GM18498 (cell line): ENCODE data around the gene IQCE.

Source experiments
- ATAC-seq: cut with Tn5 transposase; IDR thresholded peaks from one replicate; pipeline ENCODE4 v1.9.1; 2021; ENCODE audit warnings: mild to moderate bottlenecking, moderate library complexity; ENCODE audit not compliant: unreplicated experiment

Gene IQCE

DNA sequence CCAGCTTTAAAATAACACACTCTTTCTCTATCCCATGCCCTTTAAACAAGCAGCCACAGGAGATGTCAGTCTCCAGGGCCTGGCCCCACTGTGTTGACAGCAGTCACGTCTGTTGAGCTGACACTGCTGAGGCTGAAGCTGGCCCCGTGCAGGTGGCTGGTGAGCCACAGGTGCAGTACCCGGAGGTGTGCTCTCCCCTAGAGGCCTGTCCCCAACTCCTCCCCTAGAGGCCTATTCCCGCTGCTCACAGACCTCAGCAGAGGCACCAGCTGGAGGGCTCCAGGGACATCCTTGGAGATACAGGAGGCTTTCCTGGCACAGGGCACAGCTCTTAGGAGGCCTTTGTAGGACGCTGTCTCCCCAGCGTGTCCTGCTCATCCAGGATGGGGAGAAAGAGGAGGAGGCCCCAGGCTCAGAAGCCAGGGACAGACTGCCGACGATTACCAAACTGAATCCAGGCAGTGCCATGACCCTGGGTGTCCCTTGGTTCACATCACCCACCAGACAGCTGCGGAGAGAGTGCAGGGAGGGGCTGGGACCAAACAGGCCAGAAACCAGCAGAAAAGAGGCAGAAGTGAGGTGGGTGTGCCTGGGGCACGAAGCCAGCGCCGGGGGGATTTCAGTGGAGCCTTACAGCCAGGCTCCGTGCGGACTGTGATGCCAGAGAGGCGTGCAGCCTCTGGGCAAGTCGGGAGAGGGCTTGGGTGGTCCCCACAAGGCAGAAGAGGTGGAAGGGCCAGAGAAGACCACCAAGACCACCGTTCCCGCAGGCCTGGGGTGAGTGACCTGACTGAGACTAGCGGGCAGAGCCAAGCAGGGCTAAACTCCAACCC, 54.5 kb downstream of the IQCE start:
- no peak for ATAC-seq

DNA sequence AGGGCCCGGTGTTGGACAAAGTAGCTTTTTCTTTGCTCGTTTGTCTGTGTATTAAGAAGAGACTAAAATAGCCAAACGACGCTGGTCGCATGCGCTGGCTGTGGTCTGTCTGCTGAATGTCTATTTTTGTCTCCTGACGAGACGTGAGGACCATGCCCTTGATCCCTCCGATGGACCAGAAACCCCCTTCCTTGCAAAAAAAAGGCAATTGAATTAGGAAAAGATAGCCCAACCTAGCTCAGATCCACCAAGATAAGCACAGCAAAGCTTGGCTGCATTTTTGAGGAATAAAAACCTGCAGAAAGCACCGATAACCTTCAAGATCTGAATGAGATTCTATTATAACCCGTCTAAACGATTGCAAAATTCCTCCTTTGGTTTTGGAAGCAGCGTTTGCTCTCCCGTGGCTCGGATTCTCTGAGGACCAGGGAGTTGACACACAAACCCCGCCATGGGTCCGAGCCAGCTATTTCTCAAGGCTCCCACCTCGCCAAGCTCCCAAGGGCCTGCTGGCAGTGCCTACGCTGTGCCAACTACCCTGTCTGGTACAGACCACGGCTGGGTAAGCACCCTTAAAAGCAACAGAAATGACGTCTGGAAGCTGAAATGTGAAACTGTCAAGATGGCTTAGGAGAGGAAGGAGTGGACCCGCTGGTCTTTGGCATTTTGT, 55.3 kb downstream of the IQCE start:
- ATAC-seq, result no peak

DNA sequence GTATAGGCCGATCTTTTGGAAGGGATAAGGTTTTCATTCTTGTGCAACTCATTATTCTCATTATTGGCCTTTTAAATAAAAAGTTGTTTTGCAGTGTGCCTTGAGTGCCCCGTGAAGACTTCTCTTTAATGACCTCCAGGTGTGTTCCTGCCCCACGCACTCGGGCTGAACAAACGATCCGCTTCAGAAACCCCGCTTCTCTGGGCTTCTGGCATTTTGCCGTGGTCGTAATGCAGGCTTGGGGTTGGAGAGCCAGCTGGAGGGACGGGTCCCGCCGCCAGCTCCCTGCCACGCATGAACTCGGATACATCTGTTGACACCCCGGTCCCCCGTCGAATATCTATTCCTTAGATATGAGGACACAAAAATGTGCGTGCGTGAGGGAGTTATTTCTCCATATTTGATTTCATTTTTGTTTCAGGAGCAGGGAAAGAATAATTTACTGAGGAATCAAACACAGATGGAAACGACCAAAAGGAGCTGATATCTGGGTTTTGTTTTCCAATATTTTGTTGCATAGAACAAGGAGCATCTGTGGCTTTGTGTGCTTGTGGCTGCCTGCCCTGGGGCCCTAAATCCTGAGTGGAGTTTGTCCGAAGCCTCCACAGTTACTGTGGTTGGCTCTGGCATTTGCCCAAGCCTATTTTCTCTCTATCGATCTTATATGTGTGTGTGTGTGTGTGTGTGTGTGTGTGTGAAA, 56.0 kb downstream of the IQCE start:
- ATAC-seq, result no peak

DNA sequence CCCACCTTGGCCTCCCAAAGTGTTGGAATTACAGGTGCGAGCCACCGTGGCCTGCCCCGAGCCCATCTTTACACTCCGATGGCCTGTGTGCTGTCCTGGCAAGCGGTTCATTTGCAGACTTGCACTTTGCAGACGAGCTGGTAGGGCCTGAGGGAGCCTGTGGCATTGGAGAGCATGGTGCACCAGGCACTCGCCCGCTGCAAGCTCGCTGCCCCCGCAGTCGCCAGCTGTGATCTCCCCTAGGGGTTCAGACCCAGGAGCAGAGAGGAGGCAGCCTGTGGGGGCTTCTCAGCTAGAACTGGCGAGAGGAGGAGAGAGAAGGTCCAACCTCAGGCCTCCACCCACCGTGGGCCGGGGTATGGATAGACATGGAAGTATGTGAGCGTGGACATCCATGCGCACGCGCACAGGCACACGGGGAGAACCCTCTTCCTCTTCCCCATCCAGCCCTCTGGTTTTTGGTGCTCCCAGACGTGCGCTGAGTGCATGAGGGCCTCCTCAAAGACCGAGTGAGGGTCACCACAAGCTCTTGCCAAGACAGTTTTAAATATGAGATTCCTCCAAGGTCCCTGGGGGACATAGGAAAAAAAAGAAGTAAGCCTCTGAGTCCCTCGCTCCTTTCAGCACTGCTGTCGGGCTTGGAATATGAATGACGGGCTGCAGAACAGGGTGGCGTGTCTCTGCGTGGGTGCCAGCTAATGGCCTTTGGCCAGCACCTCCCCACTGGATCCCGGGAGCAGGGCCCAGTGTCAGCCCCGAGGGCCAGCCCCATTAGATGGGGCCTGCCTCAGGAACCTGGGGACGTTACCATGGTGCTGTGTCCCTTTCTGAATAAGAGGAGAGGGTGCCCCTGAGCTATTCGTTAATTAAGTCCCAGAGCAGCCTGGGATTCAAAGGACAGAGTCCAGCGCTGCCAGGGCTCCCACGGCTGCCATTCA, 57.9 kb downstream of the IQCE start:
- ATAC-seq, result no peak

DNA sequence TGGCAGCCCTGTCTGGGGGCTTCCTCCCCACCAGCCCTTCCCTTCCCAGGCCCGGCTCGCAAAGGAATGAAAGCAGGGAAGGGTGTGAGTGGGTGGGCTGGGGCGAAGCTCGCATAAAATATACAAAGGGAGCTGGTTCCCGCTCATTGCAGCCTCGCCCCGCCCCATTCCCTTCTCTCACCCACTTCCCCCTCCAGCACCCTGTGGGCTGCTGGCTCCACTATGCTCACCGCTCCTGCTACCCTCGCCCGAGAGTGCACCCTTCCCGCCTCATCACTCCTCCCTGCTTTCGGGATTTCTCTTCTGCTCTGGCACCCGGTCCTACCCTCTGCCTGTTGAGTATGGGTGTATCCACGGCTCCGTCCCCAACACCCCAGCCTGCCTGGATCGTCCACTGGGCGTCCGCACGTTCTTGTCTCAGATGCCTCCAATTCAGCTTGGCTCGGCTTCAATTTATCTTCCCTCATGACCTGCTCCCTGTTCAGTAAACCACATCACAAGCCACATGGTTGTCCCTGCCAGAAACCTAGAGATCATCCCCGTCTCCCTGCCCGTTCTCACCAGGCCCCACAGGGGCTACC, 58.6 kb downstream of the IQCE start:
- ATAC-seq, result no peak

DNA sequence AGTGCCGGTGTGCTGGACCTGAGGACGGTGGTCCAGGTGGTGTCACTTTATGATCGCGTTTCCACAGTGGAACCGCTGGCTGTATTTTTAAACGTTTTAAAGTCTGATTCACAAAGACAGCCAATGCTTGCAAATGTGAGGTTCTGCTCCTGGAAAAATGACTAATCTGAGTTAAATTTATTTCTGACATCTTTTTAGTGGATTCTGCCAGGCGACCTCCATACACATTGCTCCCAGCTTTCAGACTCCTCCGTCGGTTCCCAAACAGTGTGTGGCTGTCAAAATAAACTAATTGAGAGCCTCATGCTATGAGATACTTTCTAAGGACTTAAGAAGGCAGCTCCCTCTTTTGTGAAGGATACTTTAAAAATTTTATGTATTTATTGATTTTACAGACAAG, 60.3 kb downstream of the IQCE start:
- ATAC-seq, result no peak

DNA sequence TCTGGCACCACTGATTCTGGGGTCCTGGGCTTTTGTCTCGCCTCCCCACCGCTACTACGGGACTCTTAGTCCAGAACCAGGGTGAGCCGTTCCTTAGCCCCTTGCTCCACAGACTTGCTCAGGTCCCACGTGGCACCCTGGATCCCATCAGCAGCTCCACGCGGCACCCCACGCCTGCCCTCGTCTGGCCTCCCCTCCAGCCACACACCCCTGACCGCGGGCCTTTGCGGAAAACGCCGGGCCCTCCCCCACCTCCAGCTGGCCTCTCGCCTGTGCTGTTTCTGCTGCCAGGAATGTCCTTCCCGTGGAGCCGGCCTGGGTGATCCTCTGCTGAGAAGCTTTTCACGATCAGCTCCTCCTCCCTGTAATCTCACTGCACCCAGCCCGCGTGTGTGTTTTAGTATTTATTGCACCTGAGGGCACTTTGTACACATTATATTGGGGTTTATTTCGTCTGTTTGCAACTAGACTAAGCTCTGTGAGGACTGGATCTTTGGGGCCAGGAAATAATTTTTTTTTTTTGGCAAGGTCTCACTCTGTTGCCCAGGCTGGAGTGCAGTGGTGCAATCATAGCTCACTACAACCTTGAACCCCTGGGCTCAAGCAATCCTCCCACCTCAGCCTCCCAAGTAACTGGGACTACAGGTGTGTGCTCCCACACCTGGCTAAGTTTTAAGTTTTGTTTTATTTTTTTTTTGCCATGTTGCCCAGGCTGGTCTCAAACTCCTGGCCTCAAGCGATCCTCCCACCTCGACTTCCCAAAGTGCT, 62.5 kb downstream of the IQCE start:
- ATAC-seq, result no peak

DNA sequence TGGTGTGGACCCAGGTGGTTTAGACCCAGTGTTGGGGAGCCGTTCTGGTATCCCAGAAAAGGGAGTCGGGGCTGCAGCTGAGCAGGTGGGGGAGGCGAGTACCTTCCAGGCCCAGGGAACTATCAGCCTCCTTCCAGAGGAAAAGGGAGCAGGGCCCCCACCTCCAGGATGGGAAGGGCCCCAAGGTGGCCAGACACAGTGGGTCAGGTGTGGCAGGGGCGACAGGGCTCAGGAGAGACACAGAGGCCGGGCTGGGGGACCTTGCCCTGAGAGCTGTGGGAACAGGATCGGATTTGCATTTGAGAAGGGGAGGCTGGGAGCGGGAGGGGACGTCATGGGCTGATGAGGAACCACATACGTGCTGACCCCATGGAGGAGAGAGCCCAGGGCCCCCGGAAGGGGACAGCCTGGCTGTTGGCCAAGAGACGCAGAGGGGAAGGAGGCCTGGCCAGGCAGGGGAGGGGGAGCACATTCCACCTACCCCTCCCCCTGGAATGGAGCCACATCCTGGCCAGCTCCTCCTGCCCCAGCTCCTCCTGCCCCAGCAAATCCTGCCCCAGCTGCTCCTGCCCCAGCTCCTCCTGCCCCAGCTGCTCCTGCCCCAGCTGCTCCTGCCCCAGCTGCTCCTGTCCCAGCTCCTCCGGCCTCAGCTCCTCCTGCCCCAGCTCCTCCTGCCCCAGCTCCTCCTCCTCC, 63.3 kb downstream of the IQCE start:
- ATAC-seq, result no peak

DNA sequence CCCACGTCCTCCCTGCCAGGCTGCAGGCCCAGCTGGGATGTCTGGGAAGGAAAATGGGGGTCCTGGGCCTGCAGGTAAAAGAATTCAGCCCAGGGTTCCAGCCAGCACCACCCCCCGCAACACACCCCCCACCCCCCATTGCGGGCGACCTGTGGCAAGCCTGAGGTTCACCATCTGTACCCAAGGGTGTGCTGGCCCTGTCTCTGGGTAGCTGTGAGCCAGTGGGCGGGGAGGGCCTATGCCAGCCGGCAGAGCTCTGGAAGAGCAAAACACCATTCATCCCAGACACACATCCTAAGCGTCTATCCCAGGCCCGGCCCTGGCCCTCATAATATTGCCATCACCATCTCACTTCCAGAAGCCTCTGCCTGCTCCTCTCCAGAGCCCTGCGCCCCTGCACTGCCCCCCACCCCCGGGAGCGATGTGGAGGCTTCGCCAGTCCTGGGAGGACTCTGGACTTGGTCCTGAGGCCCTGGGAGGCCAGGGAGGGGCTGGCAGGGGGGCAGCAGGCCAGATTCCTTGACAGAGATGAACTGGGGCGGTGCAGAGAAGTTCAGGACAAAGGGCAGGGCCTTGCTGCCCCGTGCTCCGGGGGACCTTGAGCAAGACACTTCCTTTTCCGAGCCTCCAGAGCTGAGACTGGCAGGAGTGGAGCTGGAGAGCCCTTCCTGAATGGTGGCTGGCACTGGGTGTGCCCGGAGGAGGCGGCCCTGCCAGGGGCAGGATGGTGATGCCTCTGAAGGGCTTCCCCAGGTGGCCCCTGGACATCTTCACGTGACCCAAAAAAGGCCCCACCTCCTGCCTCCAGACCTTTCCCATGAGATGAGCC, 64.3 kb downstream of the IQCE start:
- ATAC-seq, result no peak

DNA sequence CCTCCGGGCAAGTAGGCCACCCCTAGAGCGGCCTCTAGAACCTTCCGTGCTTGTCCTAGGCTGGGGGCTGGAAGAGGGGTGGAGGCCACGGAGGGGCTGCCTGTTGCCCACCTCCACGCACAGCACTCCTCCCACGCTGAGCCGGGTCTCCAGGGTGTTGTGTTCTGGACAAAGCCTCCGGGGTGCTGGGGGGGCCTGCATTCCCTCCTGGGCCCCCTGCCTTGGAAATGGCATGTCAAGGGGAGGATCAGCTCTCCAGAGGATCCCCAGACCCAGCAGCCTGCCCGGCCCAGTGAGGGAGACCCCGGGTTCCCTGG, 64.9 kb downstream of the IQCE start:
- no peak for ATAC-seq

DNA sequence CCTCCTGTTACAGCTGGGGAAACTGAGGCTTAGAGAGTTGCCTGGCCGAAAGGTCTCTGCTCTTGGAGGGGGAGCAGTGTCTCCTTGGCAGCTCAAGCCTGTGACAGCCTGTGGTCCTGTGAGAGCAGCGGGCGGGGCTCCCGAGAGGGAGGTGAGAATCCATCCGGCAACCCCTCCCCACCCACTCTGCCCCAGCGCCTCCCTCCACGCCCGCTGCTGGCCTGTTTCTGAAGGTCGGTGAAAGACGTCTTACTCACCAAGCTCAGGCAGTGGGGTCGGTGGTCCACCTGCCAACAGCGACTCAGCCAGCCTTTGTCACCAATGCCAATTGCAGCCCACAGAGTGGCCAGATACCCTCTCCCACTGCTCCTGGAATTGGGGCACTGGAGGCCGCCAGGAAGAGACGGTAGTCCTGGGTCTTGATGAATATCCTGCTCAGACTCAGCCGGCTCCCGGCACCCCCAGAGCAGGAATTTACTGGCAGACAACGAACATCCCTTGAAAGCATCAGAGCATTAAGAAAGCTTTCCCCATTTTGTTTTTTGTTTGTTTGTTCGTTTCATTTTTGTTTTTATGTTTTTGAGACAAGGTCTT, 65.6 kb downstream of the IQCE start:
- ATAC-seq, result no peak

DNA sequence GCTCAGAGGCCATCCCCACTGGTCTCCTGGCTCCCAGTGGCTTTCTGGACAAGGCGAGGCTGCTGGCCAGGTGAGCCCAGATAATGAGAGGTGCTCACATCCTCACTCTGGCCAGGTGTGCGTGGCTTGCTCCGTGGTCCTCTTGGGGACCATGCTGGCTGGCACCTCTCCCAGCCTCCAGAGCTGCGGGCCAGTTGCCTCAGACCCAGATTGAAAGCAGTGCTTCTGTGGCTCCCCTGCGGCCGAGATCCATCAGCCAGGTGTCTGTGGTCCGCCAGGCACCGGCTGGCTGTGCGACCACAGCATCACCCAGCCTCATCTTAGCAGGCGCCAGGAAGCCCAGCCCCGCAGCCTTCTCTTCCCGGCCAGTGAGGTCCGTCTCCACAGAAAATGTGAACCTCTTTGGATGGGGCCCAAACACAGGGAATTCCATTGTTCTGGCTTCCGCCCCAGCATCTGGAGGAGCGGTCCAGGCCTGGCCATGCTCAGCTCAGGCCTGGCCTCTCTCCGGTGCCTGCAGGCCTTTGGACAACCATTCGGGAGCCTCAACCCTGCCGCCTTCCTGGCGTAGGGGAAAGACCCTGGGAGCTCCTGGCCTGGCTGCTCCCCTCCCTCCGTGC, 67.8 kb downstream of the IQCE start:
- ATAC-seq, result no peak

DNA sequence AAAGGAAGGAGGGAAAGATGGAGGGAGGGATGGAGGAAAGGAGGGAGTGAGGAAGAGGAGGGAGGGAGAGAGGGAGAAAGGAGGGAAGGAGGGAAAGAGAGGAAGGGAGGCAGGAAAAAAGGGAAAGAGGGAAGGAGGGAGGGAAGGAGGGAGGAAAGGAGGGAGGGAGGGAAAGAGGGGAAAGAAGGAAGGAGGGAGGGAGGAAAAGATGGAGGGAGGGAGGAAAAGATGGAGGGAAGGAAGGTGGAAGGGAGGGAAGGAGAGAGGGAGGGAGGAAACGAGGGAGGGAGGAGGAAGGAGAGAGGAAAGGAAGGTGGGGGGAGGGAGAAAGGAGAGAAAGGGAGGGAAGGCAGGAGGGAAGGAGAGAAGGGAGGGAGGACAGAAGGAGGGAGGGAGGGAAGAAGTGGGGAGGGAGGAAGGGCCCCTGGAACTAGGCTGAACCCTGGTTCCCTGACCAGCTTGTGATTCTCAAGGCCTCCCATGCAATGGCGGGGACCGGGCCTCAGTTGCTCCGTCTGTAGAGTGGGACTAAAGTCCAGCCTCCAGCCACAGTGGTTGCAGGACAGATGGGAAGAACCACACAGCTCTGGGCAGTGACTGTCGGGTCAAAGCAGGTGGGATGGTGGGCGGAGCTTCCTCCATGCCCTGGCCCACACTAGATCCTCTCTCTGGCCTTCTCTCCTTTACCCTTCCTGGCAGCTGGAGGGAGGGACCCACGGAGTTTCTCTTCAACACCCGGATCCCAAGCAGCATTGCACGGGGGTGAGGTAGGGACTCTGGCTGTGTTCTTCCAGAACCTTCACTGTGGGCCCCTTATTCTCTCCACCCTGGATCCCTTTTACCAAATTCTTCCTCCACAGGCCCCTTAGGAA, 68.7 kb downstream of the IQCE start:
- ATAC-seq, result no peak

DNA sequence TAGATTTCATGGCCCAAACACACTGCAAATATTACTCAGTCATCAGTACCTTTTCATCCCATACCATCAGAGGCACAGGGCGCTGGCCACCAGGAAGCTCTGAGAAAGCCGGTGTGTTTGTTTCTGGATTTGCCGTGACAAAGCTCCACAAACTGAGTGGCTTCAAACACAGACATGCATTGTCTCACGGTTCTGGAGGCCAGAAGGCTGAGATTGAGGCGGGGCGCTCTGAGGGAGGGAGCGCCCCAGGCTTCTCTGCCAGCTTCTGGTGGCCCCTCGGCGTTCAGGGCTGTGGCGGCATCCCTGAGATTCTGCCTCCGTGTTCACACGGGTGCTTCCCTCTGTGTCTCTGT, 69.3 kb downstream of the IQCE start:
- no peak for ATAC-seq

DNA sequence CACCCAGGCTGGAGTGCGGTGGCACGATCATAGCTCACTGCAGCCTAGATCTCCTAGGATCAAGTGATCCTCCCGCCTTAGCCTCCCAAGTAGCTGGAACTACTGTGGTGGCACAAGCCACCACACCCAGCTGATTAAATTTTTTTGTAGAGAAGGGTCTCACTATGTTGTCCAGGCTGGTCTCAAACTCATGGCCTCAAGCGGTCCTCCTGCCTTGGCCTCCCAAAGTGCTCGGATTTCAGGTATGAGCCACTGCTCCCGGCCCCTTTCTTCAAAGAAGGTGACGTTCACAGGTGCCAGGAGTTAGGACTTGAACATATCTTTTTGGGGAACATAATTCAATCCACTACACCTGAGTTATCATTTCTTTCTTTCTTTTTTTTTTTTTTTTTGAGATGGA, 70.1 kb downstream of the IQCE start:
- ATAC-seq, result no peak

DNA sequence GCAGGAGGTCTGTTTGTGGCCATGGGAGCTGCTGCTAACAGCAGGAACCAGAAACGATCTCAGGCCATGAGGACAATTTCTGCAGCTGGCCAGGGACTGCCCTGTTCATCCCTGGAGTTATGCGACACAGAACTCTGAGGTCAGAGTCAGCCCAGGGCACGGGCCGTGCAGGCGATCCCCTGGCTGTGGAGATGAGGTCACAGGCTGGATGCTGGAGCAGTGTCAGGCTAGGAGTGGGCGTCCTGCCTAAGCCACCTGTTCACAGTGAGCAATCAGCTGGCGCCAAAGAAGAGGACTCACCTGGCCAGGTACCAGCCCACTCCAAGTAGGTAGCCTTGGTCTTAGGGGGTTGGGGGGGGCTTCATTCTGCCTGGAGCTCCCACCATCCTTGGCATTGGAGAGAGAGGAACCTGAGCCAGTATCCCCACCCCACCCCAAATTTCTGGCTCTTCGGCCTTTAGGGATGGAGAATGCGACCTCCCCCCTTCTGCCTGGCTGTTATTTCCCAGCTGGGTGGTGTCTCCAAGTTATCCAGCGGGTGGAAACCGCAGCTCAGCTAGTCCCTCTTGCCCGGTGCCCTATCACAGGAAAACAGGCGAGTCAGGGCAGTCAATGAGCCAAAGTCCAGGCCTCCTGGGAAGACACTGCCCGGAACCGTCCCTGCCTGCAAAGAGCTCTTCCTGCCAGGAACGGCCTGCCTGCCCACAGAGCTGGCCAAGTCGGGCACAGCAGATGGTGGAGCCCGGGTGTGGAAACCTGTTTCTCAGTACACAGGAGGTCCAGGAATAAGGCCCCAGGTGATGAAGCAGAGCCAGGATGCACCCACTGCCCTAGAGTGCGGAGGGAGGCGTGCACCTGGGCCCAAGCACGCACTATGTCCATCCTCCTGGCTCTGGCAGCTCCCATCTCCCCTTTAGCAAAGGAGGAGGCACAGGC, 71.2 kb downstream of the IQCE start:
- ATAC-seq, result no peak
